Adrenal gland (tissue), 5 donors: ENCODE results near the gene CLEC10A.

Experiments
- CTCF ChIP-seq, 6 experiments: fragments of 450-650 bp in 4 of 6; fragments of 200-600 bp in 2 of 6; sonication (generic) in 1 of 6; IDR thresholded peaks; 1 replicate in 5 of 6; 2 replicates in 1 of 6; pipeline versions ENCODE4 v1.5.1 to v1.8.0; 2016 to 2021; ENCODE audit warnings: antibody characterized with exemption in 6 of 6, mild to moderate bottlenecking in 2 of 6, moderate library complexity in 1 of 6
- POLR2A ChIP-seq, 2 donors: fragments of 450-650 bp; IDR thresholded peaks; one replicate each; pipeline ENCODE4 v1.6.1; 2017; ENCODE audit warnings: antibody characterized with exemption in 2 of 2, mild to moderate bottlenecking in 2 of 2, moderate library complexity in 1 of 2
- donor health status: DM: no; HTN: no; CAD: no.

GRCh38 chr17:7097940-7098339 lies 17.9 kb upstream of the CLEC10A start:
- TF ChIP-seq CTCF (IDR thresholded peaks at IDR 0.05) (no peak), POLR2A (IDR thresholded peaks at IDR 0.05) (no peak)
